IPS DF 6.9 (cell line): ENCODE results near the gene E2F4.

ENCODE experiments used
- DNase-seq: peaks from one replicate; pipeline ENCODE4 v3.0.0-alpha.2; 2013; ENCODE audit warnings: low read depth, low spot score
- H3K27ac ChIP-seq: one replicate; pipeline ENCODE4 v1.5.1; 2013; ENCODE audit warnings: low read length, control low read depth
- H3K27me3 ChIP-seq: 2 replicates; pipeline ENCODE4 v1.6.1; 2013; ENCODE audit warnings: mild to moderate bottlenecking, low read length; ENCODE audit not compliant: control insufficient read depth, insufficient read depth
- H3K36me3 ChIP-seq: 2 replicates; pipeline ENCODE4 v1.6.1; 2013; ENCODE audit warnings: low read length; ENCODE audit not compliant: control insufficient read depth, insufficient read depth
- H3K4me1 ChIP-seq: 2 replicates; pipeline ENCODE4 v1.6.1; 2013; ENCODE audit warnings: low read length; ENCODE audit not compliant: control insufficient read depth, insufficient read depth
- H3K4me3 ChIP-seq: 2 replicates; pipeline ENCODE4 v1.5.1; 2013; ENCODE audit warnings: mild to moderate bottlenecking, low read length
- H3K9me3 ChIP-seq: 2 replicates; pipeline ENCODE4 v1.6.1; 2013; ENCODE audit warnings: low read length, inconsistent platforms; ENCODE audit not compliant: control insufficient read depth, insufficient read depth
- WGBS: extraction: QIAGEN DNeasy Blood & Tissue Kit; methylation state at CpG from one replicate; pipeline ENCODE4 v1.1.7; 2013; ENCODE audit warnings: mixed read lengths, missing lambda C conversion rate; ENCODE audit not compliant: insufficient read length, insufficient coverage; 5-methylcytosine and 5-hydroxymethylcytosine counted together

The E2F4 gene

GRCh38 chr16:67166598-67167168, 25.3 kb upstream of the E2F4 start:
- Histone ChIP-seq H3K9me3 (no peaks in the 10 kb centered on the region), H3K36me3 (no peaks in the 10 kb centered on the region; the same call in 1 of the 2 replicates), H3K4me1 (peaks cover 13% of the 10 kb centered on the region), H3K27me3 (peaks cover 84% of the 10 kb centered on the region), H3K4me3 (no peak overlapping the region), H3K27ac (no peak overlapping the region)
- DNase-seq, result no peak
- WGBS, result no CpG with 5 or more reads among the region's 5 CpGs

DNA sequence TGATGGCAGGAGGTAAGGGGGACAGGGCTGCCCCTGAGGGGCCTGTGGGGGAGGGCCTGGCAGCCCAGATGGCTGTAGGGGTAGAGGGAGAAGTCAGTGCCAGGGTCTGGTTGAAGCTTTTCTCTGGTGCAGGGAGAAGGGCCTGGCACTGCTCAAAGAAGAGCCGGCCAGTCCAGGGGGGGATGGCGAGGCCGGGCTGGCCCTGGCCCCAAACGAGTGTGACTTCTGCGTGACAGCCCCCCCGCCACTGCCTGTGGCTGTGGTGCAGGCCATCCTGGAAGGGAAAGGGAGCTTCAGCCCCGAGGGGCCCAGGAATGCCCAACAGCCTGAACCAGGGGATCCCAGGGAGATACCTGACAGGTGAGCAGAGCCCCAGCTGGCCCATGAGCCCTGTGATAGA, 24.4 kb upstream of the E2F4 start:
- no peak overlapping the region for H3K4me3 ChIP-seq
- WGBS, result no CpG with 5 or more reads among the region's 7 CpGs
- peaks cover 82% of the 10 kb centered on the region for H3K27me3 ChIP-seq
- peaks cover 13% of the 10 kb centered on the region for H3K4me1 ChIP-seq
- no peak overlapping the region for H3K27ac ChIP-seq
- H3K9me3 ChIP-seq, result no peaks in the 10 kb centered on the region
- no peaks in the 10 kb centered on the region; the same call in 1 of the 2 replicates for H3K36me3 ChIP-seq
- DNase-seq, result no peak

DNA sequence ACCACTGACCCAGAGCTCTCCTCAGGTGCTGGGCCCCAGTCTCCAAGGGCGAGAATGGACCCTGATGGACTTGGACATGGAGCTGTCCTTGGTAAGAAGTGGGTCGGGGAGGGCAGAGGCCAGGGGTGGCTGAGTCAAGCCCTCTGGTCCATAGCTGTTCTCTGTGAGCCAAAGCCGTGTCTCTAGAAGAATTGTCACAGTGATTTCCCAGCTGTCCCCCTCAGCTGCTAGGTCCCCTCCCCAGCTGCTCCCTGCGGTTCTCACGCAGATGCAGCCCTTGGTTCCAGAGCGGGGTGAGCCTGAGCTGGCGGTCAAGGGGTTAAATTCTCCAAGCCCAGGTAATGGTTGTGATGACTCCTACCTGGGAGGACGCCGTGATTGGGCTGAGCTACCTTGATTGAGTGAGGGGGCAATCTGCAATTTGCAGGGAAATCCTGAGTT, 22.9 kb upstream of the E2F4 start:
- Histone ChIP-seq H3K36me3 (no peaks in the 10 kb centered on the region; the same call in 1 of the 2 replicates), H3K4me1 (peaks cover 9% of the 10 kb centered on the region), H3K4me3 (peak overlapping the region; percentile 9; the same call in 1 of the 2 replicates), H3K27ac (no peak overlapping the region), H3K9me3 (no peaks in the 10 kb centered on the region), H3K27me3 (peaks cover 79% of the 10 kb centered on the region)
- DNase-seq, result no peak
- no CpG with 5 or more reads among the region's 9 CpGs for WGBS

GRCh38 chr16:67169642-67170167, 22.2 kb upstream of the E2F4 start:
- Histone ChIP-seq H3K27me3 (peaks cover 77% of the 10 kb centered on the region), H3K4me1 (peaks cover 7% of the 10 kb centered on the region), H3K9me3 (no peaks in the 10 kb centered on the region), H3K4me3 (peak overlapping the region; percentile 45; the same call in 1 of the 2 replicates), H3K36me3 (no peaks in the 10 kb centered on the region; the same call in 1 of the 2 replicates), H3K27ac (no peak overlapping the region)
- WGBS, result no CpG with 5 or more reads among the region's 24 CpGs
- DNase-seq, result no peak

GRCh38 chr16:67170168-67170948, 21.6 kb upstream of the E2F4 start, which contains the start of gene NOL3:
TSS of gene NOL3 (plus strand) at chr16:67170538.
- WGBS, result no CpG with 5 or more reads among the region's 50 CpGs
- no peak for DNase-seq
- Histone ChIP-seq H3K27ac (no peak within 1 kb of the TSS), H3K36me3 (no peaks in the 10 kb centered on the region), H3K9me3 (no peaks in the 10 kb centered on the region), H3K27me3 (peaks cover 77% of the 10 kb centered on the region), H3K4me1 (peaks cover 7% of the 10 kb centered on the region), H3K4me3 (peak within 1 kb of the TSS; percentile 45; the same call in 1 of the 2 replicates)

GRCh38 chr16:67170949-67171649, 20.9 kb upstream of the E2F4 start:
- Histone ChIP-seq H3K27ac (no peak overlapping the region), H3K27me3 (peaks cover 75% of the 10 kb centered on the region)

GRCh38 chr16:67173323-67173722, 18.6 kb upstream of the E2F4 start:
- Histone ChIP-seq H3K27ac (no peak overlapping the region), H3K4me3 (no peak overlapping the region), H3K36me3 (no peaks in the 10 kb centered on the region), H3K27me3 (peaks cover 63% of the 10 kb centered on the region), H3K4me1 (peaks cover 2% of the 10 kb centered on the region; the same call in 1 of the 2 replicates), H3K9me3 (no peaks in the 10 kb centered on the region)
- WGBS, result no CpG with 5 or more reads among the region's 1 CpG
- no peak for DNase-seq

More at GRCh38 chr16:67170949-67171649, 20.9 kb upstream of the E2F4 start:
- Histone ChIP-seq H3K9me3 (no peaks in the 10 kb centered on the region), H3K4me1 (peaks cover 4% of the 10 kb centered on the region; the same call in 1 of the 2 replicates), H3K4me3 (peak overlapping the region; percentile 45; the same call in 1 of the 2 replicates), H3K36me3 (no peaks in the 10 kb centered on the region)
- no CpG with 5 or more reads among the region's 14 CpGs for WGBS
- DNase-seq, result no peak

DNA sequence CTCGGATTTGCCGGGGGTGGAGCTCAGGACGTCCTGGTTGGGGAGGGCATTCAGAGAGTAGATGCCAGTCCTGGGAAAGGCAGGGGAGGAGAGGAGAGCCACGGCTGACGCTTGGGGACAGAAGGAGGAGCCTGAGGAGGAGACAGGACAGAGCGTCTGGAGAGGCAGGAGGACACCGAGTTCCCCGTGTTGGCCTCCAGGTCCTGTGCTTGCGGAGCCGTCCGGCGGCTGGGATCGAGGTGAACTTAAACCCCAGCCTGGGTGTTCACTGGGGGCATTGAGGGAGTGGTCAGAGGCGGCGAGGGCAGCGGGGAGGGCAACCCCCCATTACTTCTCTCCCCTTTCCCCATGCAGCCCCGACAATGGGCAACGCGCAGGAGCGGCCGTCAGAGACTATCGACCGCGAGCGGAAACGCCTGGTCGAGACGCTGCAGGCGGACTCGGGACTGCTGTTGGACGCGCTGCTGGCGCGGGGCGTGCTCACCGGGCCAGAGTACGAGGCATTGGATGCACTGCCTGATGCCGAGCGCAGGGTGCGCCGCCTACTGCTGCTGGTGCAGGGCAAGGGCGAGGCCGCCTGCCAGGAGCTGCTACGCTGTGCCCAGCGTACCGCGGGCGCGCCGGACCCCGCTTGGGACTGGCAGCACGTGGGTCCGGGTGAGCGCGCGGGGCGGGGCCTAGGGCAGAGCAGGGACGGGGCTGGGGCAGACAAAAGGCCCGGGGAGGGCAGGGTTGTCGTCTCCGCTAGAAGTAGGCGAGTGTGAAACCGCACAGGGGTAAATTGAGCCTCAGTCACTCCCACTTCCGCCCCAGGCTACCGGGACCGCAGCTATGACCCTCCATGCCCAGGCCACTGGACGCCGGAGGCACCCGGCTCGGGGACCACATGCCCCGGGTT, 17.9 kb upstream of the E2F4 start:
- H3K9me3 ChIP-seq, result no peaks in the 10 kb centered on the region
- H3K27me3 ChIP-seq, result peaks cover 56% of the 10 kb centered on the region
- no peaks in the 10 kb centered on the region for H3K36me3 ChIP-seq
- H3K4me3 ChIP-seq, result peak overlapping the region; percentile 22; the same call in 1 of the 2 replicates
- no peak overlapping the region for H3K27ac ChIP-seq
- peaks cover 2% of the 10 kb centered on the region; the same call in 1 of the 2 replicates for H3K4me1 ChIP-seq
- no peak for DNase-seq
- no CpG with 5 or more reads among the region's 71 CpGs for WGBS

DNA sequence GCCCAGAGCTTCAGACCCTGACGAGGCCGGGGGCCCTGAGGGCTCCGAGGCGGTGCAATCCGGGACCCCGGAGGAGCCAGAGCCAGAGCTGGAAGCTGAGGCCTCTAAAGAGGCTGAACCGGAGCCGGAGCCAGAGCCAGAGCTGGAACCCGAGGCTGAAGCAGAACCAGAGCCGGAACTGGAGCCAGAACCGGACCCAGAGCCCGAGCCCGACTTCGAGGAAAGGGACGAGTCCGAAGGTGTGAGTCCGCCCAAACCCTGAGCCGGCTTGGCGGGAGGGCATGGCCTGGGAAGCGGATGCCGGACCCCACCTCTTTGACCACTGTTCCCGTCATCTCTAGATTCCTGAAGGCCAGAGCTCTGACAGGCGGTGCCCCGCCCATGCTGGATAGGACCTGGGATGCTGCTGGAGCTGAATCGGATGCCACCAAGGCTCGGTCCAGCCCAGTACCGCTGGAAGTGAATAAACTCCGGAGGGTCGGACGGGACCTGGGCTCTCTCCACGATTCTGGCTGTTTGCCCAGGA, 17.2 kb upstream of the E2F4 start:
- no peaks in the 10 kb centered on the region for H3K9me3 ChIP-seq
- H3K27me3 ChIP-seq, result peaks cover 52% of the 10 kb centered on the region
- DNase-seq, result no peak
- no peak overlapping the region; the same call in 1 of the 2 replicates for H3K4me3 ChIP-seq
- H3K36me3 ChIP-seq, result no peaks in the 10 kb centered on the region
- no peak overlapping the region for H3K27ac ChIP-seq
- peaks cover 2% of the 10 kb centered on the region; the same call in 1 of the 2 replicates for H3K4me1 ChIP-seq
- WGBS, result no CpG with 5 or more reads among the region's 31 CpGs
